ENCODE results near the gene BTBD6. TPM values are rescaled to one million over a fixed set of nuclear protein-coding genes. Genes with fewer than 3 reads are reported as not detected.

Gene BTBD6
- total and polyA plus RNA-seq, 2 experiments from 2014 or later = 20.3 to 20.9 TPM

- Histone ChIP-seq H3K27ac (no peak overlapping the region), H3K4me3 (no peak overlapping the region), H3K9me3 (ENCODE audit: low read depth) (no peaks in the 10 kb centered on the region), H3K27me3 (no peaks in the 10 kb centered on the region), H3K36me3 (peaks cover 12% of the 10 kb centered on the region), H3K4me1 (ENCODE audit: low read depth) (no peaks in the 10 kb centered on the region)
- TF ChIP-seq CTCF (IDR thresholded peaks at IDR 0.05; ENCODE audit: low read depth, low read length) = no peak
- DNase-seq (ENCODE audit: low read depth in 1 of 2, low spot score in 1 of 2) = no peak
These were observed 22.1 kb upstream of the BTBD6 start for GRCh38 chr14:105226198-105226597.

GRCh38 chr14:105227346-105227745 is 21.0 kb upstream of the BTBD6 start:
- H3K4me3 ChIP-seq = no peak overlapping the region
- no peak overlapping the region for H3K27ac ChIP-seq
- no peak for TF ChIP-seq CTCF (IDR thresholded peaks at IDR 0.05; ENCODE audit: low read depth, low read length)
- no peaks in the 10 kb centered on the region for H3K4me1 ChIP-seq (ENCODE audit: low read depth)
- H3K9me3 ChIP-seq (ENCODE audit: low read depth) = no peaks in the 10 kb centered on the region
- H3K27me3 ChIP-seq = no peaks in the 10 kb centered on the region
- no peak for DNase-seq (ENCODE audit: low read depth in 1 of 2, low spot score in 1 of 2)
- peaks cover 5% of the 10 kb centered on the region for H3K36me3 ChIP-seq

- no peaks in the 10 kb centered on the region for H3K4me1 ChIP-seq (ENCODE audit: low read depth)
- DNase-seq (ENCODE audit: low read depth in 1 of 2, low spot score in 1 of 2) = no peak
These were observed 19.8 kb upstream of the BTBD6 start for GRCh38 chr14:105228562-105228961.

GRCh38 chr14:105229099-105229655 is 19.2 kb upstream of the BTBD6 start:
- Histone ChIP-seq H3K27ac (no peak overlapping the region), H3K36me3 (peaks cover 5% of the 10 kb centered on the region), H3K27me3 (no peaks in the 10 kb centered on the region), H3K4me3 (no peak overlapping the region), H3K9me3 (ENCODE audit: low read depth) (no peaks in the 10 kb centered on the region), H3K4me1 (ENCODE audit: low read depth) (no peaks in the 10 kb centered on the region)
- TF ChIP-seq CTCF (IDR thresholded peaks at IDR 0.05; ENCODE audit: low read depth, low read length) = no peak
- DNase-seq (ENCODE audit: low read depth in 1 of 2, low spot score in 1 of 2) = no peak

More at GRCh38 chr14:105228562-105228961, 19.8 kb upstream of the BTBD6 start:
- Histone ChIP-seq H3K27ac (no peak overlapping the region), H3K9me3 (ENCODE audit: low read depth) (no peaks in the 10 kb centered on the region), H3K4me3 (no peak overlapping the region), H3K27me3 (no peaks in the 10 kb centered on the region), H3K36me3 (peaks cover 5% of the 10 kb centered on the region)
- no peak for TF ChIP-seq CTCF (IDR thresholded peaks at IDR 0.05; ENCODE audit: low read depth, low read length)

GRCh38 chr14:105240811-105241576 is 7.3 kb upstream of the BTBD6 start:
- DNase-seq (ENCODE audit: low read depth in 1 of 2, low spot score in 1 of 2) = no peak
- H3K4me3 ChIP-seq = no peak overlapping the region
- TF ChIP-seq CTCF (IDR thresholded peaks at IDR 0.05; ENCODE audit: low read depth, low read length) = no peak
- H3K27me3 ChIP-seq = no peaks in the 10 kb centered on the region
- no peaks in the 10 kb centered on the region for H3K36me3 ChIP-seq
- H3K4me1 ChIP-seq (ENCODE audit: low read depth) = no peaks in the 10 kb centered on the region
- H3K9me3 ChIP-seq (ENCODE audit: low read depth) = no peaks in the 10 kb centered on the region
- H3K27ac ChIP-seq = no peak overlapping the region
